GM19240 (cell line): Measurements from ENCODE around the gene CCDC154.
"Not testable (repeated sequence)": the region's sequence is repeated elsewhere in the genome, so short reads cannot be mapped to it uniquely, and the experiment has no call there.

Experiments used
- DNase-seq: peaks from one replicate; pipeline ENCODE4 v3.0.0; 2011; ENCODE audit warnings: low spot score; ENCODE audit not compliant: insufficient read length

Gene CCDC154

DNA sequence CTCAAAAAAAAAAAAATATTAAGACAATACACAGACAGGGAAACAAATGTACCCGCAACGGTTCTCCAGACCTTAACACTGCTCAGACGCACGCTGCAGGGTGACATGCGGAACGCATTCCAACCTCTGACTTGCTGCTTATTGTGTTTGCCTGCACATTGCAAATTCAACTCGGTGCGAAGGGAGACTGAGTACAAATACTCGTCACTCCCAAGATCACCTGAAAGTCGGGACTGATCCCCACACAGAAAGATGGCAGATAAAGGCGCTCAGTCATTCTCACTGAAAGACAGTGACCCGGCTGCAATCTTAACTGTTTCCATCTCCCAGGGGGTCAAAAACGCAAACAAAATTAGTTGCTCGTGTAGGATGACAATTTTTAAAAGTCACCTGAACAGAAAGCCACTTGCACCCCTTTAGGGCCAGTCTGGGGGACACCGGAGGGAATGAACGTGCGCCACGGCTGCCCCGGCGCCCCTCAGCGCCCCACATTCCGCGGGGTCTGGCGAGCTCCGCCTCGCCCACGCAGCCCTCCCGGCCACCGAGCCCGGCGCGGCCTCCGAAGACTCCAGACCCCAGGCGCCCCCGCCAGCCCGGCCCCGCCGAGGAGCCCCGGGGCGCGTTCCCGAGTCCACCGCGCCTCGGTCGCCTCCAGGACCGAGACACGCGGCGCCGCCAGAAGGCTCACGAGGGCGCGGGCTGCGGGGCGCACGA is 29.9 kb upstream of the CCDC154 start:
- DNase-seq = no peak

DNA sequence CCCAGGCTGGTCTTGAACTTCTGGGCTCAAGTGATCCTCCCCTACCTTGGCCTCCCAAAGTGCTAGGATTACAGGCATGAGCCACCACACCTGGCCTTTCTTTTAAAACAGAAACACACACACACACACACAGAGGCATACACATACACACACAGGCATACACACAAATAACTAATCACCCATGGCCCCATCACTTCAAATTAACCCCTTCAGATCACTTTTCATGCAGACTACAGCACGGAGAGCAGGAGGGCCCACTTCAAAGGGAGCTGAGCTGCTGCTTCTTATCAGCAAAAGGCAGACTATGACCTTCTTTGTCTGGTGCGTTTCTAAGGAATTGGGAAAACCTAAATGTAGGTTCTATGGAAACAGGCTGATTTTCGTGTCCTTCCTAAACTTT is 28.6 kb upstream of the CCDC154 start:
- no peak for DNase-seq

DNA sequence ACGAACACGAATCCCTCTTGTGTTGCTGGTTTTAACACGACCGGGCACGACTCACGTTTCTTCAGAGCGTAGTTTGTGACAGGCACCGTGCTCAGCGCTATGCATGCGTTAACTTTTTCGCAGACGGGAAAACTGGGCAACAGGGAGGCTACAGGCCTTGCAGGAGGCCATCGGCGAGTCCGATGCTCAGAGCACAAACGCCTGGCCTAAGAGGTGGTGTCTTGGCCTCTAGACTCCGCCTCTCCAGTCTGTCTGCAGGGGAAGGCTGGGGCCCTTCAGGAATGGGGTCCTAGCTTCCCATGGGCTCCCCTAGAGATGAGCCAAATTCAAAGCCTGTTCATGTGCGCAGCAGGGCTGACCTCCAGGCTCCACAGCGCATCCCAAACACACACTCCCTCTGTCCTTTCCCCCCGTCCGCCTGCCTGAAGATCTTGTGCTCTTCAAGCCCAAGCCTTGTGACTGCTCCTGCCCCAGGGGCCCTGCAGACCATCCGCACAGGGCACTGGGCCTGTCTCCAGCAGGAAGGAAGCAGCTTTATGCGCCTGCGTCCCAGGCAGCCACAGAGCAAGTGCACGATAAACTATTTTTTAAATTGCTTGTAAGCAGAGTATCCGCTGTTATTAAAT is 27.3 kb upstream of the CCDC154 start:
- no peak for DNase-seq

DNA sequence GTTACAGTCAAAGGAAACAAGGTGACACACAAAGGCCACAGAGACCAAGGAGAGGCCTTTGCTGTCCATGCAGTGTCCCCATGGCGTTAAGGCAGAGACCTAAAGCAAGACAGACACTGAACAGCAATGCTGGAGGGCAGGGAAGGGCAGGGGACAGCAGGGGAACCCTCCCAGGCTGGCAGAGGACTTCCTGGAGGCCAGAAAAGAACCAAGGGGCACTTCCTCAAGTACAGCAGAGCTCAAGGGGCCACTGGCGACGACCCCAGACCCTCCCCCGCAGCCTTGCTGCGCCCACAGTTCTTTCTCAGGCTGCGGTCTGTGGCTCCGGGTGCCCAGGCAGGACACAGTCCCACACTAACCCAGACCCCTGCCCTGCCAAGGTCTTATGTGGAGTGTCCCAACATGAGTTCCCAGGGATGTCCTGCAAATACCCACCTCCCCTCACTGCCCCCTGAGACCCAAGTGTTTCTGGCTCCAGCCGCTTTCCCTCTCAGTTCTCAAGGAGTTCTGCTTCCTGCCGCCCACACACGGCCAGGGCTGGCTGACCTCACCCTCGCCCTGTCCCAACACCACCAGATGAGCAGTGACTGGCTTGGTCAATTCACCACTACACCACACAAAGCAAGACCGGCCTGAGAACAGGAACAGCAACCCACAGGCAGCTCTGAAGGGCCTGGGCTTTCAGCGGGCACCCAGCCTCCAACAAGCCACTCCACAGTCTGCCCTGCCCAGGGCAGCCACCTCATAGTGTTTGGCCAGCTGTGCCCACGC is 26.3 kb upstream of the CCDC154 start:
- no peak for DNase-seq

DNA sequence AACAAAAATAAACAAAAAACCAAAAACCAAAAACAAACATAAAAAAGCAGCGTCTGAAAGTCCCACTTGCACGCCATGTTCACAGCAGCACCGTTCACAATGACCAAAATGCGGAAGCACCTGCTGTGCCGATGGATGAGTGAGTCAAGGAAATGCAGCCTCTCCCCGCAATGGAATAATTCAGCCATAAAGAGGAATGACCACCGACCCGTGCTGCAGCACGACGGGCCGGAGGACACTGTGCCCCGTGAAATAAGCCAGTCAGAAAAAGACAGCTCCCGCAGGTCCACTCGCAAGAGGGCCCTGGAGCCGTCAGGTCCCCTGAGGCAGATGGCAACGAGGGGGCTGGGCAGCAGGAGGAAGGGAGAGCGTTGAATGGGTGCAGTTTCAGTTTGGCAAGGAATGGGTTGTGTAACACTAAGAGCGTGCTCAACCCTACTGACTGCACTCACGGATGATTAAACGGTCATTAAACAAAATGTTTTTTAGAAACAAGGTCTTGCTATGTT is 25.4 kb upstream of the CCDC154 start:
- no peak for DNase-seq

DNA sequence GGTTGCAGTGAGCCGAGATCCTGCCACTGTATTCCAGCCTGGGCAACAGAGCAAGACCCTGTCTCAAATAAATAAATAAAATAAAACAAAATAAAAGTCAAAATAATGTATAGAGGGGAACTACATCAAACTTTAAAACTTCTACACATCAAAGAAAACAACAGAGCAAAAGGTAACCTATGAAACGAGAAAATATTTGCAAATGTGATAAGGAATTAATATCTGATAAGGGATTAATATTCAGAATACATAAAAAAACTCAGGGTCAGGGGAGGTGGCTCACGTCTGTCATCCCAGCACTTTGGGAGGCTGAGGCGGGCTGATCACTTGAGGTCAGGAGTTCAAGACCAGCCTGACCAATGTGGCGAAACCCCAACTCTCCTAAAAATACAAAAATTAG is 24.8 kb upstream of the CCDC154 start:
- not testable (repeated sequence) for DNase-seq

DNA sequence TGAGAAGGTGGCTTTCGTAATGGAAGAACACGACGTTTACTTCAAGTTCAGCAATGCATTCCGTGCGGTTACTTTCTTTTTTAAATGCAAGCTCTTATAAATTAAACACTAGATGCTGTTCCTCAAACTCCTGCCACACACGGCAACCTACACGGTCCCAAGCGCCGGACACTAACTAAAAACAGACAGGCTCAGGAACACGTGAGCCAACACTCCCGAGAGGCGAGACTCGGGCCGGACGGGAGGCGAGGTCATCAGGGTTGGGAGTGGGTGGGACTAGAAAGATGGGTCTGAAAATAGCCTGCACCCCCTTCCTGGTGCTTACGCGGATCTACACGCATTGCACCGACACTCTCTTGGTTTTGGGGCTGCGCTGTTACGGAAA is 24.1 kb upstream of the CCDC154 start:
- no peak for DNase-seq

DNA sequence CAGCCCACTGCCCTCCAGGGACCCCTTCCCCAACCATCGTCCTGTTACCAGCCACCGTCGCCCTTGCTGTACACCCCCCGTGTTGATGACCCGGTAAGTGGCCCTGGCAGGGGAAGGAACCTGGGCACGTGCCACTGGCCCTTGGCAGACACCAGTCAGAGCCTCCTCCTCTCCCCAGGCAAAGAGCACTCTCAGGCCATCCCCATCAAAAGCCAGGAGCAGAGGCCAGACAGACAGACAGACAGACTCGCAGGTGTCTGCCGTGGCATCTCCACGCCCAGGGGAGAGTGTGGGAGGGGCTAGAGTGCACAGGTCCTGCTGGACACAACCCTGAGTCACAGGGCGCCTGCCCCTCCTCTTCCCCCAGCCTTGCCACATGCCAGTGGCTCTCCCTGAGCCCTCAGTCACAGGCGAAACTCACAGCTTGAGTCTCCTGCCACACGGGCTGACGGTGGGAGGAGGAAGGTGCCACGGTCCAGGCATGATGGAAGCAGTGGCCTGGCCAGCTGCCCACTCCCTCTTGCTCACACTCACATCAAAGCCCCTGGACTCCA is 22.7 kb upstream of the CCDC154 start:
- DNase-seq = no peak

DNA sequence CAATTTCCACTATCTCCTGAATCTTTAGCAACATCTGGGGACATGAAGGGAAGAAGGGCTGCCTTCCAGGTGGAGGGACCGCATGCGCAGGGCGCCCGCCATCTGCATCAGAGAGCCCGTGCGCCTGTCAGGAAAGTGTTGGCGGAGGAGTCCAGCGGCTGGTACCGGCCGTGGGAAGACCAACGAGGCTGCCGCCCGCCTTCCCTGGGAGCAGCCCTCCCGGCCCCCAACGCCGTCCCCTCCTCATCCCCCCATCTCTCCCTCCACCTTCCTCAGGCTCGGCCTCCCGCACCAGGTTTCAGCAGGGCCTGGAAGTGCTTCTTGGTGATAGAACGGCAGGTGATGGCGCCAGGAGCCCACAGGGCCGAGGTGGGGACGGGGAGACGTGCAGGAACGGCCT is 21.7 kb upstream of the CCDC154 start:
- DNase-seq = no peak

DNA sequence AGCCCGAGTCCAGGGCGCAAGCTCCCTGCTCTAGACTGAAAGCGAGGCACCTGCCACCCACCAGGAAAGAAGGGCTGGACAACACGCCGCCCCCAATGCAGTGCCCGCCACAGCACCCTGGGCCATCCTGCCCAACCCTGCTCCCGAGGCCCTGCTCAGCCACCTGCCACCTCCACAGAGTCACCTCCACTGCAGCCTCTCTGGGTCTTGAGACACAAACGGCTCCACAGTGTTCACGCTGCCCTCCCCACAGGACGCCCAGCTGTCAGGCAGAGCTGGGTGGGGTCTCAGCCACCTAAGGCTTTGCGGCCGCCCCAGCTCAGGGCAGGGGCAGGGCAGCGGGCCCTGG is 21.2 kb upstream of the CCDC154 start:
- DNase-seq = no peak

DNA sequence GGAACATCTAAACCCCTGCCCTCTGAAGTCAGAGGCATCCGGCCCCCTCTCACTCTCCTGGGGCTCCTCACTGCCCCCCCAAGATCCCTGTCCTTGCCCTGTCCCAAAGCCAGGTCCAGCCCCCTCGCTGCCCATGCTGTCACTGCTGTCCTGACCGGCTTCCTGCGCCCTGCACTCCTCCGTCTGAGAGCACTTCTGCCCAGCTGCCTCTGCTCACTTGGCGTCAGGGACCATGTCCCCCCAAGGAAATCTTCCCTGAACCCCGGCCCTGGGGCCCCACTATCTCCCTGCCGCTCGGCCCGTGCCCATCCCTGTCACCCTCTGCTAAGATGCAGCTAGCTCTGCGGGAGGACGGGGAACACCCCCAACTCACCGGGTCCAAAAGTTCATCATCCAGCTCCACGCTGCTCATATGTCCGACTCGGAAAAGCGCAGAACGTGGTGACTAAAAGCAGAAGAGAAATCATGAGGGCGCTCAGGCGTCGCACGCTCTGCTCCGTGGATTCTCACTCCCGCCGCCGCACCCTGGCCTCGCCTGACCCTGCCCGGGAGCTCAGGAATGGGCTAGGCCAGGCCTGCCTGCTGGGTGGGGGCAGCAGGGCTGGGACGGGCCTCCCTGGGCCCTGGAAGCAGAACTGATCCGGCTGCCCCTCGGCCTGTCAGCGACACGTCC is 20.7 kb upstream of the CCDC154 start:
- DNase-seq = no peak

DNA sequence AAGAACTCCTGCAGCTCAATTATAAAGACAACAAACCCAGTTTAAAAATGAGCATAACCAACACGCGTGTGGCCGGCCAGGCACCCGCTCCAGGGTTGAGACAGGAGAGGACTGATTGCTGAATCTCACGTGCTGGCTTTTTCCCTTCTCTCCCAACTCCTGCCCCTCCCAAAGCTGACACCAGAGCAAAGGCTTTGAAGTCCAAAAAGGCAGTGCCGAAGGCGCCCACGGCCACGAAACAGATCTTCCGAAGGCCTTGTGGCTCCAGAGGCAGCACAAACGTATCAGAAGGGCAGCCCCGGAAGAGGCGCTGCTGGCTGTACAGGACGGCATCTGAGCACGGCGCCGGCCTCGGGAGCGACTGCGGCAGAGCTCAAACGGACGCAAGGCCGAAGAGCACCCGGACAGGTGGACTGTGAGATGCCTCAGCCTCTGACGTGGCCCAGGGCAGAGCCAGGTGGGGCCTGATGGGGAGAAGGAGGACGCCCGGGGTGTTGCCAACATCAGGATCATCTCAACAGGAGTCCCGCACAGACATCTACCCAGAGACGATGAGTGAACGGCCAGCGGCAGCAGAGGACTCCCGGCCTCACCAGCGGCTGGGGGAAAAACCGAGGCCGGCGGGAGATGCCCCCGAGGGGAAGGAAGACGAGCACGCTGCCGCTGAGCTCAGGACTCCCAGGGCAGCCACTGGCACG is 20.0 kb upstream of the CCDC154 start:
- no peak for DNase-seq

DNA sequence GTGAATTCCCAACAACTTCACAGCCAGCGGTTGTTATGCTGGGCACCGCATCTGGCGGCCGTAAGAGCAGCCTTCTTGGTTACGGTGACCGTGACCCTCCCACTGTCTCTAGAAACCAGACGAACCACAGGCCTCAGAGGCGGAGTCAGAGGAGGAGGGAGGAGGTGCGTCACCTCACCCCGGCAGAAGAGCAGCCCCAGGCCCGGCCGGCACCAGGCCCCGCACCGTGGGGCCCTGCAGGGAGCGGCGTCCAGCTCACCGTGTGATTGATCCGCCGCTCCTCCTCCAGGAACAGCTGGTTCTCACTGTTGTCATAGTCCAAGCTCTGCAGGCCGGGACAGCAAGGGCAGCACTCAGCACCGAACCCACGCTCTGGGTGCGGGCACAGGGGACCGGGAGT is 16.8 kb upstream of the CCDC154 start:
- DNase-seq = no peak

DNA sequence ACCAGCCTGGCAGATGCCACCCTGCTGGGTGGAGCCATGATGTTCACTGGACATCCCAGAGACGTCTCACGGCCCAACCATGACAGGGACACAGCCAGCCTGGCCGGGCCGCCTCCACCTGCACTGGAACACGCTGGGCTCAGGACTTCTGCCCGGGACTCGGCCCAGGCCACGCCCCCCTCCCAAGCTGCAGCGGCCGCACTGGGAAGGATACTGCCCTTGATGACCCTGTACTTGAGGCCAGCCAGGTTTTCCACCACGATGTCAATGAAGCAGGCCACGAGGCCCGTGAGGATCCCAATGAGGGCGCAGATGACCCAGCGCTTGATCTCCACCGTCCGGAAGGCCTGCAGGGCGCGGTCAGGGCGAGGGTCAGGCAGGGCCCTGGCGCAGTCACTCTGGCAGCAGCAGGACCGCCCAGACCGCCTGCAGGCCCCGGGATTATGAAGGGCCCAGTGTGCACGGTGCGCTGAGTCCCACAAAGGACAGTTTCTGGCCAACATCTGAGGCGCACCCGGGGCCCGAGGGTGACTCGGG is 16.3 kb upstream of the CCDC154 start:
- no peak for DNase-seq

DNA sequence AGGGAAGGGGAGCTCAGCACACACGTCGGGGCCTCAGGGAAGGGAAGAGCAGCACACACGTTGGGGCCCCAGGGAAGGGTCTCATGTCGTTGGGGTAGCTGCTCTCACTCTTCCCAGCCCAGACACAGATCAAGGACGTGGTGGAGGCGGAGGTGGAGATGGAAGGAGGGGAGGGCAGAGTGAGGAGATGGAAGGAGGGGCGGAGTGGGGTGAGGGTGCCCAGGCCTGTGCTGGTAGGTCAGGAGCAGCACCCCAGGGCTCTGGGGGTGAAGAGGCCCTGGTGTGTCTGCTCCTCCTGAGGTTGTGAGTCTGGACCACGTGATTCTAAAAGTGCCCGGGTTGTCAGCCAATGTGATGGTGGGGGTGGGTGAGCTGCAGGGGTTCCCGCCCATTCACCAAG is 15.6 kb upstream of the CCDC154 start:
- DNase-seq = no peak

DNA sequence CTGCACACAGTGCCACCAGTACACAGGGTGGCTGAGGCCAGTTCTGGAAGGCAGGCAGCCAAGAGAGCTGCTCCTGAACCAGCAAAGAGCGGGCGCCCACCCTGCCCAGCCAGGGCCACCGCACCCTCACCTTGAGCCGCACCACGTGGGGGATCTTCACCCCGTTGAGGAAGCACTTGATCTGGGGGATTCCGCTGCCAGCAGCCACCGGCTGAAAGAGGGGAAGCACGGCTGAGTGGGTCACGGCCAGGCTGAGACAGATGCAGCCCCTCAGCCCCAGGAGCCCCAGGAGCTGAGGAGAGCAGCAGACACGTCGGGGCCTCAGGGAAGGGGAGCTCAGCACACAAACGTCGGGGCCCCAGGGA is 14.6 kb upstream of the CCDC154 start:
- DNase-seq = no peak

DNA sequence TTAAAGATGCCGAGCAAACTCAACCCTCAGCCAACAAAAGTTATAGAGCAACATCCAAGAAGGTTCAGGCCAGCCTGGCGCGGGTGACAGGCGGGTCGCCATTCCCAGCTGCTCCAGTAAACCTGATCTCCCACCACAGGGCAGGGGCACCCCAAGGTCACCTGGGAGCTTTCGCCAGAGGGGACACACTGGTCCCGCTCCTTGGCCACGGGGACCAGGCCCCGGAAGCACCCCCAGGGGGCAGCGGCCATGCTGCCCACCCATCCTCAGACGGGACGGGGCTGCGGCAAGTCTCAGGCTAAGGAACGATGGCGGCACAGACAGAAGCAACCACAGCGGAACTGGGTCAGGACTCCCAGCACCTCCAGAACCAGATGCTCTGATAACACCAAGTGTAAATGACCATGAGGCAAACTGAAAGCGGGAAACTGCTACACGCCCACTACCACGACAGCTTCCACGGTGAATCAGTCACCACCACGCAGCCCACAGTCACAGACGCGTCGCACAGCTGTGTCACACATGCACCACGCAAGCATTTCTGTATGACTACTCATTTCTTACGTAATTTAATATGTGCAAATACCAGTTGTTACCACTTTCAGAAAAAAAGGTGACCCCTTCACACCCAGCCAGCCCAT is 14.1 kb upstream of the CCDC154 start:
- no peak for DNase-seq

DNA sequence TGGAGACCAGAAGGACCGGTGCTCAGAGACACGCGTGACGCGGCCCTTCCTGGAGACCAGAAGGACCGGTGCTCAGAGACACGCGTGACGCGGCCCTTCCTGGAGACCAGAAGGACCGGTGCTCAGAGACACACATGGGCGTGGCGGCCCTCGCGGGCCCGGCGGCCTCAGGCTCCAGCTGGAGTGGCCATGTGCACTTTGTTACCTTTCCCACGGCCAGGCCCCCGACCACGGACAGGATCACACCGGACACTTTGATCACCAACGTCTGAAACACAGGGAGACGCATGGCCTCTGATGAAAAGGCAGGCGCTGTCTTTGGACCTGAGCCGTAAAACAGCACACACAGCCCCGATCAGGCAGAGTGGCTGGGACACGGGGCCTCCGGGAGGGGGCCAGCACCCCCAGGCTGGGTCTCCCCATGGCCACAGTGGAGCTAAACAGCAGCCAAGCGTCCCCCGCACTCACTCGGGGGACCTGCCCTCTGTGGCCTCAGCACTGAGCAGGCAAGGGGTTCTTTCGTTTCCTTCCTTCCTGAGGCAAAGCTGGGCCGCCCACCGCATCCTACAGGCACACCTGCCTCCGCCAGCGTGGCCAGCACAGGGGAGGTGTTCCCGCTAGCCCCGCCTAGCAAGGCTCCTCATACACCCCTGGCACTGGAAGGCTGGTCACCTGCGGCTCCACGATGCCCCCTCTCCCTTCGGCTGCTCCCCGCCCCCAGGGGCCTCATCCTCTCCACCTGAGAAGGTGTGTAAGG is 13.3 kb upstream of the CCDC154 start:
- no peak for DNase-seq

DNA sequence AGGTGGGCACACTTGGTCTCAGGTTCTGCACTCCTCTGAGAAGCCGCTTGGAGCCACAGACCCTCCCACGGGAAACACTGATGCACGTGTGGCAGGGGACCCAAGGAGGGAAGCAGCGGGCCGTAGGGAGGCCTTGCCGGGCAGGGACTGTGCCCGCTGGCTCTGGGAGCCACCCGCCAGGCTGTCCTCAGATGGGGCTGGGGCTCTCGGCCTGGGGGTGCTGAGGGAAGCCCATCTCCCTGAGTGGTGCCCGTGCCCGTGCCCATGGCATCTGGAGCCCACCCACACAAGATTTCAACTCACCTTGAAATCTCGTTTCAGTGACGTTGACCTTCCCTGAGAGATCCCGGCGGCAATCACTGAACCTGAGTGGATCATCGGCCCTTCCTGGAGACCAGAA is 12.6 kb upstream of the CCDC154 start:
- no peak for DNase-seq
